Measurements from ENCODE around the gene GRIPAP1.

GRCh38 chrX:48992341-48992740 lies 9.7 kb downstream of the GRIPAP1 start:
- TF ChIP-seq, protein P1, sequence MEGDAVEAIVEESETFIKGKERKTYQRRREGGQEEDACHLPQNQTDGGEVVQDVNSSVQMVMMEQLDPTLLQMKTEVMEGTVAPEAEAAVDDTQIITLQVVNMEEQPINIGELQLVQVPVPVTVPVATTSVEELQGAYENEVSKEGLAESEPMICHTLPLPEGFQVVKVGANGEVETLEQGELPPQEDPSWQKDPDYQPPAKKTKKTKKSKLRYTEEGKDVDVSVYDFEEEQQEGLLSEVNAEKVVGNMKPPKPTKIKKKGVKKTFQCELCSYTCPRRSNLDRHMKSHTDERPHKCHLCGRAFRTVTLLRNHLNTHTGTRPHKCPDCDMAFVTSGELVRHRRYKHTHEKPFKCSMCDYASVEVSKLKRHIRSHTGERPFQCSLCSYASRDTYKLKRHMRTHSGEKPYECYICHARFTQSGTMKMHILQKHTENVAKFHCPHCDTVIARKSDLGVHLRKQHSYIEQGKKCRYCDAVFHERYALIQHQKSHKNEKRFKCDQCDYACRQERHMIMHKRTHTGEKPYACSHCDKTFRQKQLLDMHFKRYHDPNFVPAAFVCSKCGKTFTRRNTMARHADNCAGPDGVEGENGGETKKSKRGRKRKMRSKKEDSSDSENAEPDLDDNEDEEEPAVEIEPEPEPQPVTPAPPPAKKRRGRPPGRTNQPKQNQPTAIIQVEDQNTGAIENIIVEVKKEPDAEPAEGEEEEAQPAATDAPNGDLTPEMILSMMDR (IDR thresholded peaks at IDR 0.05), result no peak
- no peak for TF ChIP-seq POLR2A (IDR thresholded peaks at IDR 0.05)

Measured in prostate gland (tissue), 2 donors.